ENCODE results near the gene THAP3. TPM values are rescaled to one million over a fixed set of nuclear protein-coding genes. Genes with fewer than 3 reads are reported as not detected.

THAP3 gene
- total RNA-seq, 2 donors from 2014 or later = 13.0 to 22.4 TPM

- Mint-ChIP-seq H3K4me1 (no peaks in the 10 kb centered on the region), H3K9me3 (no peaks in the 10 kb centered on the region), H3K27ac (no peak overlapping the region), H3K4me3 (no peak overlapping the region), H3K27me3 (ENCODE audit: insufficient read depth) (no peaks in the 10 kb centered on the region), H3K36me3 (ENCODE audit: low read depth) (peaks cover 47% of the 10 kb centered on the region)
- H3K27me3 ChIP-seq (ENCODE audit: control insufficient read depth, insufficient read depth, low read length, poor library complexity, severe bottlenecking) = no peaks in the 10 kb centered on the region
- H3K4me3 ChIP-seq (ENCODE audit: low read length) = no peak overlapping the region
- H3K36me3 ChIP-seq (ENCODE audit: control insufficient read depth, insufficient read depth, low read length) = peaks cover 50% of the 10 kb centered on the region
- H3K9ac ChIP-seq (ENCODE audit: extremely low read depth, low read length, poor library complexity, severe bottlenecking) = no peak overlapping the region
- no peaks in the 10 kb centered on the region for H3K9me3 ChIP-seq (ENCODE audit: control insufficient read depth, low read length)
- TF ChIP-seq CTCF (conservative IDR thresholded peaks at IDR 0.05) = no peak
- H3K27ac ChIP-seq (ENCODE audit: low read depth, low read length) = peak overlapping the region; percentile 27
- WGBS, 2 experiments (ENCODE audit: insufficient coverage in 1 of 2, insufficient read length in 1 of 2) = 82 to 85% methylated on average over 5 to 6 of the region's 6 CpGs
- H3K4me1 ChIP-seq (ENCODE audit: control insufficient read depth, insufficient read depth, low read length) = no peaks in the 10 kb centered on the region
- DNase-seq = no peak
Measured at GRCh38 chr1:6652986-6653385, 28.3 kb downstream of the THAP3 start.

- no peaks in the 10 kb centered on the region for H3K27me3 Mint-ChIP-seq (ENCODE audit: insufficient read depth)
- H3K4me3 ChIP-seq (ENCODE audit: low read length) = no peak overlapping the region
- TF ChIP-seq CTCF (conservative IDR thresholded peaks at IDR 0.05) = no peak
- peaks cover 48% of the 10 kb centered on the region for H3K36me3 Mint-ChIP-seq (ENCODE audit: low read depth)
- H3K9ac ChIP-seq (ENCODE audit: extremely low read depth, low read length, poor library complexity, severe bottlenecking) = no peak overlapping the region
- WGBS, 2 experiments (ENCODE audit: insufficient coverage in 1 of 2, insufficient read length in 1 of 2) = 92 to 94% methylated on average over 20 to 23 of the region's 23 CpGs
- no peaks in the 10 kb centered on the region for H3K4me1 ChIP-seq (ENCODE audit: control insufficient read depth, insufficient read depth, low read length)
- peaks cover 52% of the 10 kb centered on the region for H3K36me3 ChIP-seq (ENCODE audit: control insufficient read depth, insufficient read depth, low read length)
- H3K4me1 Mint-ChIP-seq = no peaks in the 10 kb centered on the region
- no peak overlapping the region for H3K4me3 Mint-ChIP-seq
- no peaks in the 10 kb centered on the region for H3K9me3 Mint-ChIP-seq
- H3K27me3 ChIP-seq (ENCODE audit: control insufficient read depth, insufficient read depth, low read length, poor library complexity, severe bottlenecking) = no peaks in the 10 kb centered on the region
- no peak overlapping the region for H3K27ac Mint-ChIP-seq
- H3K27ac ChIP-seq (ENCODE audit: low read depth, low read length) = peak overlapping the region; percentile 27
- H3K9me3 ChIP-seq (ENCODE audit: control insufficient read depth, low read length) = no peaks in the 10 kb centered on the region
- no peak for DNase-seq
Measured at GRCh38 chr1:6653436-6654290, 29.0 kb downstream of the THAP3 start.

GRCh38 chr1:6657138-6657537, 32.5 kb downstream of the THAP3 start:
- H3K36me3 ChIP-seq (ENCODE audit: control insufficient read depth, insufficient read depth, low read length) = peaks cover 33% of the 10 kb centered on the region
- no peaks in the 10 kb centered on the region for H3K27me3 ChIP-seq (ENCODE audit: control insufficient read depth, insufficient read depth, low read length, poor library complexity, severe bottlenecking)
- no peaks in the 10 kb centered on the region for H3K9me3 ChIP-seq (ENCODE audit: control insufficient read depth, low read length)
- WGBS, 2 experiments (ENCODE audit: insufficient coverage in 1 of 2, insufficient read length in 1 of 2) = 95 to 100% methylated on average over 6 of the region's 6 CpGs
- no peak overlapping the region for H3K4me3 ChIP-seq (ENCODE audit: low read length)
- H3K9me3 Mint-ChIP-seq = no peaks in the 10 kb centered on the region
- TF ChIP-seq CTCF (conservative IDR thresholded peaks at IDR 0.05) = no peak
- DNase-seq = no peak
- peaks cover 33% of the 10 kb centered on the region for H3K36me3 Mint-ChIP-seq (ENCODE audit: low read depth)
- no peak overlapping the region for H3K4me3 Mint-ChIP-seq
- no peaks in the 10 kb centered on the region for H3K27me3 Mint-ChIP-seq (ENCODE audit: insufficient read depth)
- H3K4me1 Mint-ChIP-seq = no peaks in the 10 kb centered on the region
- H3K27ac Mint-ChIP-seq = peak overlapping the region; percentile 33
- peak overlapping the region; percentile 6 for H3K27ac ChIP-seq (ENCODE audit: low read depth, low read length)
- no peaks in the 10 kb centered on the region for H3K4me1 ChIP-seq (ENCODE audit: control insufficient read depth, insufficient read depth, low read length)
- no peak overlapping the region for H3K9ac ChIP-seq (ENCODE audit: extremely low read depth, low read length, poor library complexity, severe bottlenecking)

Data from endodermal cell (in vitro differentiated cells).